H9 (cell line): ENCODE measurements around the gene DUOX2. TPM values are rescaled to one million over a fixed set of nuclear protein-coding genes. Genes with fewer than 3 reads are reported as not detected.

Experiments
- DNase-seq: peaks from one replicate; pipeline ENCODE4 v3.0.0-alpha.2; 2017
- H2AFZ ChIP-seq: one replicate; pipeline ENCODE4 v1.6.1; 2013; ENCODE audit warnings: mild to moderate bottlenecking, low read length, control low read depth, moderate library complexity
- H2AK5ac ChIP-seq: 2 replicates; pipeline ENCODE4 v1.6.1; 2013; ENCODE audit warnings: low read length, control low read depth, mixed read lengths; ENCODE audit not compliant: insufficient read length
- H2BK120ac ChIP-seq: one replicate; pipeline ENCODE4 v1.6.1; 2013; ENCODE audit warnings: low read depth, mild to moderate bottlenecking, low read length, control low read depth, inconsistent platforms; ENCODE audit not compliant: poor library complexity, severe bottlenecking
- H2BK12ac ChIP-seq: 2 replicates; pipeline ENCODE4 v1.6.1; 2013; ENCODE audit warnings: low read length, control low read depth, mixed read lengths, low read depth; ENCODE audit not compliant: insufficient read length
- H2BK15ac ChIP-seq: 2 replicates; pipeline ENCODE4 v1.6.1; 2013; ENCODE audit warnings: low read depth, low read length, control low read depth
- H2BK20ac ChIP-seq: one replicate; pipeline ENCODE4 v1.6.1; 2013; ENCODE audit warnings: low read depth, mild to moderate bottlenecking, low read length, control low read depth, inconsistent platforms; ENCODE audit not compliant: poor library complexity, severe bottlenecking
- H2BK5ac ChIP-seq: 2 replicates; pipeline ENCODE4 v1.6.1; 2013; ENCODE audit warnings: low read length, control low read depth, mixed read lengths; ENCODE audit not compliant: insufficient read length
- H3K14ac ChIP-seq: 2 replicates; pipeline ENCODE4 v1.6.1; 2013; ENCODE audit warnings: low read length, control low read depth; ENCODE audit not compliant: insufficient read depth
- H3K18ac ChIP-seq: 2 replicates; pipeline ENCODE4 v1.6.1; 2013; ENCODE audit warnings: low read depth, mild to moderate bottlenecking, mixed read lengths, low read length, control low read depth; ENCODE audit not compliant: insufficient read length
- H3K23ac ChIP-seq: 2 replicates; pipeline ENCODE4 v1.6.1; 2013; ENCODE audit warnings: low read length, control low read depth, mixed read lengths, low read depth; ENCODE audit not compliant: insufficient read length
- H3K23me2 ChIP-seq: 2 replicates; pipeline ENCODE4 v1.6.1; 2013; ENCODE audit warnings: low read depth, mild to moderate bottlenecking, mixed read lengths, low read length, control low read depth; ENCODE audit not compliant: insufficient read length, poor library complexity, severe bottlenecking
- H3K27ac ChIP-seq: 2 replicates; pipeline ENCODE4 v1.5.1; 2013; ENCODE audit warnings: low read length, control low read depth, mixed read lengths, low read depth; ENCODE audit not compliant: insufficient read length
- H3K27me3 ChIP-seq: 2 replicates; pipeline ENCODE4 v1.6.1; 2013; ENCODE audit warnings: low read length, control low read depth, inconsistent platforms; ENCODE audit not compliant: insufficient read depth
- H3K4ac ChIP-seq: 2 replicates; pipeline ENCODE4 v1.6.1; 2013; ENCODE audit warnings: low read depth, mild to moderate bottlenecking, control low read depth, inconsistent platforms, low read length, moderate library complexity
- H3K4me1 ChIP-seq: 2 replicates; pipeline ENCODE4 v1.6.1; 2013; ENCODE audit warnings: low read length, control low read depth, inconsistent platforms; ENCODE audit not compliant: insufficient read depth
- H3K4me2 ChIP-seq: 2 replicates; pipeline ENCODE4 v1.6.1; 2013; ENCODE audit warnings: low read length, control low read depth, mixed read lengths; ENCODE audit not compliant: insufficient read length, insufficient read depth
- H3K56ac ChIP-seq: 2 replicates; pipeline ENCODE4 v1.6.1; 2013; ENCODE audit warnings: low read depth, mild to moderate bottlenecking, mixed read lengths, low read length, control low read depth; ENCODE audit not compliant: insufficient read length
- H3K79me1 ChIP-seq: 2 replicates; pipeline ENCODE4 v1.6.1; 2013; ENCODE audit warnings: low read depth, mild to moderate bottlenecking, moderate library complexity, low read length, control low read depth, inconsistent platforms; ENCODE audit not compliant: insufficient read depth, poor library complexity, severe bottlenecking
- H3K79me2 ChIP-seq: 2 replicates; pipeline ENCODE4 v1.6.1; 2013; ENCODE audit warnings: low read length, control low read depth, inconsistent platforms; ENCODE audit not compliant: insufficient read depth
- H3K9ac ChIP-seq: 2 replicates; pipeline ENCODE4 v1.6.1; 2013; ENCODE audit warnings: low read length, control low read depth, mixed read lengths; ENCODE audit not compliant: insufficient read length; ENCODE audit errors: extremely low read depth
- H3K9me3 ChIP-seq: one replicate; pipeline ENCODE4 v1.6.1; 2013; ENCODE audit warnings: low read depth, low read length, inconsistent platforms; ENCODE audit not compliant: control insufficient read depth
- H3T11ph ChIP-seq: one replicate; pipeline ENCODE4 v1.6.1; 2013; ENCODE audit warnings: mild to moderate bottlenecking, low read length, control low read depth, inconsistent platforms
- H4K20me1 ChIP-seq: one replicate; pipeline ENCODE4 v1.6.1; 2013; ENCODE audit not compliant: control insufficient read depth, insufficient read length, insufficient read depth
- H4K5ac ChIP-seq: 2 replicates; pipeline ENCODE4 v1.6.1; 2013; ENCODE audit warnings: low read depth, mild to moderate bottlenecking, mixed read lengths, low read length, control low read depth; ENCODE audit not compliant: insufficient read length
- H4K8ac ChIP-seq: replicated peaks from 2 replicates; pipeline ENCODE4 v1.6.1; 2013; ENCODE audit warnings: low read length, control low read depth, mixed read lengths, low read depth; ENCODE audit not compliant: insufficient read length
- H4K91ac ChIP-seq: 2 replicates; pipeline ENCODE4 v1.6.1; 2013; ENCODE audit warnings: low read depth, mild to moderate bottlenecking, moderate library complexity, mixed read lengths, low read length, control low read depth; ENCODE audit not compliant: insufficient read length
- H3K27ac Mint-ChIP-seq, 3 experiments: 2 replicates in 2 of 3; 3 replicates in 1 of 3; pipeline ENCODE4 v1.8.0; 2020 to 2021; ENCODE audit warnings: mixed read lengths in 3 of 3, mild to moderate bottlenecking in 1 of 3, moderate library complexity in 1 of 3
- H3K27me3 Mint-ChIP-seq: 2 replicates; pipeline ENCODE4 v1.8.0; 2021; ENCODE audit warnings: low read depth, mild to moderate bottlenecking, moderate library complexity, mixed read lengths
- H3K36me3 Mint-ChIP-seq, 3 experiments: 2 replicates in 2 of 3; 3 replicates in 1 of 3; pipeline ENCODE4 v1.8.0; 2020 to 2021; ENCODE audit warnings: low read depth in 3 of 3, mixed read lengths in 3 of 3; ENCODE audit not compliant: insufficient read depth in 1 of 3
- H3K4me1 Mint-ChIP-seq, 2 experiments: 2 replicates each; pipeline ENCODE4 v1.8.0; 2020; ENCODE audit warnings: mixed read lengths in 2 of 2
- H3K4me3 Mint-ChIP-seq, 2 experiments: 2 replicates in 1 of 2; 3 replicates in 1 of 2; pipeline ENCODE4 v1.8.0; 2020 to 2021; ENCODE audit warnings: mild to moderate bottlenecking in 2 of 2, mixed read lengths in 2 of 2, moderate library complexity in 1 of 2
- H3K9me3 Mint-ChIP-seq, 2 experiments: 2 replicates in 1 of 2; 3 replicates in 1 of 2; pipeline ENCODE4 v1.8.0; 2020; ENCODE audit warnings: mild to moderate bottlenecking in 2 of 2, mixed read lengths in 2 of 2, moderate library complexity in 1 of 2
- CTCF ChIP-seq: fragments of 200-600 bp; sonication (generic); conservative IDR thresholded peaks from 3 replicates; pipeline ENCODE4 v1.8.0; 2021; ENCODE audit warnings: antibody characterized with exemption, mild to moderate bottlenecking
- WGBS: extraction: QIAGEN DNeasy Blood & Tissue Kit; methylation state at CpG from one replicate; pipeline ENCODE4 v1.1.7; 2013; ENCODE audit warnings: missing lambda C conversion rate, low lambda C conversion rate, mixed read lengths; ENCODE audit not compliant: insufficient read length; ENCODE audit errors: extremely low coverage; 5-methylcytosine and 5-hydroxymethylcytosine counted together
- total RNA-seq: library from RNA; stranded (reverse); gene quantifications from 2 replicates; pipeline ENCODE4 v1.2.1, GENCODE V29; 2021

Gene DUOX2
- total RNA-seq, 1 experiment from 2014 or later, result 0.42 TPM

- no peak overlapping the region for H3K18ac ChIP-seq
- no peak overlapping the region for H4K8ac ChIP-seq
- TF ChIP-seq CTCF, result no peak
- Mint-ChIP-seq H3K9me3 (no peaks in the 10 kb centered on the region; a peak in 1 of 5 replicates), H3K36me3 (no peaks in the 10 kb centered on the region), H3K27ac (no peak overlapping the region), H3K27me3 (peaks cover 37% of the 10 kb centered on the region), H3K4me1 (peaks cover 3 to 6% of the 10 kb centered on the region in 2 experiments; a peak in 2 of 4 replicates), H3K4me3 (no peak overlapping the region)
- no peak overlapping the region for H3K9ac ChIP-seq
- H3K4me1 ChIP-seq, result no peaks in the 10 kb centered on the region; the same call in 1 of the 2 replicates
- no peak overlapping the region for H2AFZ ChIP-seq
- no peak overlapping the region for H4K5ac ChIP-seq
- no peak overlapping the region for H2BK12ac ChIP-seq
- no peak overlapping the region for H4K91ac ChIP-seq
- H3K79me1 ChIP-seq, result no peaks in the 10 kb centered on the region
- WGBS, result no CpG with 5 or more reads among the region's 10 CpGs
- H3K27ac ChIP-seq, result no peak overlapping the region
- no peak overlapping the region for H2AK5ac ChIP-seq
- no peak for DNase-seq
- no peak overlapping the region for H3K4me2 ChIP-seq
- no peaks in the 10 kb centered on the region for H4K20me1 ChIP-seq
- H3K4ac ChIP-seq, result no peak overlapping the region
- H3T11ph ChIP-seq, result no peak overlapping the region
- no peak overlapping the region for H2BK120ac ChIP-seq
- peaks cover 12% of the 10 kb centered on the region for H3K27me3 ChIP-seq
- no peaks in the 10 kb centered on the region for H3K9me3 ChIP-seq
- H2BK15ac ChIP-seq, result no peak overlapping the region
- H2BK20ac ChIP-seq, result no peak overlapping the region
- no peak overlapping the region for H3K56ac ChIP-seq
- H3K23me2 ChIP-seq, result no peaks in the 10 kb centered on the region
- no peak overlapping the region for H2BK5ac ChIP-seq
- no peak overlapping the region for H3K14ac ChIP-seq
- no peaks in the 10 kb centered on the region for H3K79me2 ChIP-seq
- H3K23ac ChIP-seq, result no peak overlapping the region
Measured at GRCh38 chr15:45140557-45141250, 26.7 kb upstream of the DUOX2 start.
